PFSK-1 (cell line): Measurements from ENCODE around the gene DCXR. TPM values are rescaled to one million over a fixed set of nuclear protein-coding genes. Genes with fewer than 3 reads are reported as not detected.

Experiments
- FOXP2 ChIP-seq: optimal IDR thresholded peaks from 2 replicates; pipeline ENCODE3; 2011; ENCODE audit warnings: borderline replicate concordance, control low read depth, inconsistent platforms; ENCODE audit not compliant: insufficient read depth; ENCODE audit errors: extremely low read length, extremely low read depth
- POLR2AphosphoS5 ChIP-seq: IDR thresholded peaks from 2 replicates; pipeline ENCODE4 v1.6.1; 2012; ENCODE audit warnings: low read depth, mild to moderate bottlenecking, control low read depth, low read length, moderate library complexity
- REST ChIP-seq, 2 experiments: IDR thresholded peaks; 2 replicates each; pipeline versions ENCODE4 v1.6.1 to v1.8.0; 2011 to 2012; ENCODE audit warnings: low read depth in 2 of 2, low read length in 2 of 2, control low read depth in 1 of 2, inconsistent platforms in 1 of 2, mild to moderate bottlenecking in 1 of 2, moderate library complexity in 1 of 2; ENCODE audit not compliant: insufficient read depth in 1 of 2
- SIN3A ChIP-seq: IDR thresholded peaks from 2 replicates; pipeline ENCODE4 v1.6.1; 2012; ENCODE audit warnings: mild to moderate bottlenecking, low read length, moderate library complexity, borderline replicate concordance; ENCODE audit not compliant: insufficient read depth
- TAF1 ChIP-seq: IDR thresholded peaks from 2 replicates; pipeline ENCODE4 v1.6.1; 2012; ENCODE audit warnings: low read length, control low read depth, borderline replicate concordance; ENCODE audit not compliant: insufficient read depth
- polyA plus RNA-seq: library from polyadenylated mRNA; unstranded; fragments of >200 nt; gene quantifications from one replicate; pipeline ENCODE4 v1.2.1, GENCODE V29; 2012; ENCODE audit warnings: low read depth, missing spikeins; ENCODE audit not compliant: insufficient read length

The DCXR gene
- 340 TPM for polyA plus RNA-seq

DNA sequence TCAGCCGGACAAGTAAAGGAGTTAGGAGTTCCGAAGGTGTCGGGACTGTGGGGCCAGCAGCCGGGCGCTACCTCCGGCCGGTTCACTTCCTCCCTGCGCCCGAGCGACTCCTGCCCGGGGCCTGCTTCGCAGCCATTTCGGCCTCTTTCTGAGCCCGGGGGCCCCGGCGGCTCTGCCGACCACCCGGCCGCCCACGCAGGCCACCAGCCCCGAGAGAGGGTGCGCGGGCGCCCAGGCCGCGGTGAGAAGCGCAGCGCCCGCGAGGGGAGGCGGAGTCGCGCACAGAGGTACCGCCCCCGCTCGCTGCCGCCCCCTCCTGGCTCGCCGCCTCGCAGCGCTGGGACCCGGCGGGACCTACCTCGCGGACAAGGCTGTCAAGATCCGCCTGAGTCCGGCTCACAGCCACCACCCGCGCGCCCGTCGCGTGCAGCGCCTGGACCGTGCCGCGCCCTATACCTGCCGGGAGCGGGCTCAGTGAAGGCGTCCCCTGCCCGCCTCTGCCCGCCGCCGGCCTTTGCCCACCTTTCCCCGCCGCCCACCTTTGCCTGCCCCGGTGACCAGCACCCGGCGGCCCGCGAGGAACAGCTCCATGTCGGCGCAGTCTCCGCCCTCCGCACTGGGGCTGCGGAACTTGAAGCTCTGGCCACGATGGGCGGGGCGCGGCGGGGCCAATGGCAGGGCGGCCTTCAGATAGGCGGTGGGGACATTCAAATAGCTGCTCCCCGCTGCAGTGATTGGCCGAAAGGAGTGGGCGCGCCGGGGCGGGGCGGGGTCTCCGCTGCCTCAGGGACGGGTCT lies at the start of gene DCXR:
Gene DCXR, minus strand, starts transcription at position 606 of the 797 bp plus-strand sequence. Its CDS starts 15 bp downstream, at position 591.
- TF ChIP-seq SIN3A = peak; percentile 92; the same call in 1 of the 2 replicates
- peak; percentile 99 for TF ChIP-seq POLR2AphosphoS5
- TF ChIP-seq REST (IDR thresholded peaks at IDR 0.05; ENCODE audit: insufficient read depth in 1 of 2, low read depth in 2 of 2, low read length in 2 of 2) = 0 out of 4 replicates have a peak, but pooled peaks of 1 of the 2 experiments have one; percentile 36
- peak; percentile 54 for TF ChIP-seq FOXP2
- TF ChIP-seq TAF1 = peak; percentile 70; the same call in 1 of the 2 replicates

- no peak for TF ChIP-seq SIN3A
Measured at GRCh38 chr17:82085931-82086764, 48.7 kb upstream of the DCXR start.

DNA sequence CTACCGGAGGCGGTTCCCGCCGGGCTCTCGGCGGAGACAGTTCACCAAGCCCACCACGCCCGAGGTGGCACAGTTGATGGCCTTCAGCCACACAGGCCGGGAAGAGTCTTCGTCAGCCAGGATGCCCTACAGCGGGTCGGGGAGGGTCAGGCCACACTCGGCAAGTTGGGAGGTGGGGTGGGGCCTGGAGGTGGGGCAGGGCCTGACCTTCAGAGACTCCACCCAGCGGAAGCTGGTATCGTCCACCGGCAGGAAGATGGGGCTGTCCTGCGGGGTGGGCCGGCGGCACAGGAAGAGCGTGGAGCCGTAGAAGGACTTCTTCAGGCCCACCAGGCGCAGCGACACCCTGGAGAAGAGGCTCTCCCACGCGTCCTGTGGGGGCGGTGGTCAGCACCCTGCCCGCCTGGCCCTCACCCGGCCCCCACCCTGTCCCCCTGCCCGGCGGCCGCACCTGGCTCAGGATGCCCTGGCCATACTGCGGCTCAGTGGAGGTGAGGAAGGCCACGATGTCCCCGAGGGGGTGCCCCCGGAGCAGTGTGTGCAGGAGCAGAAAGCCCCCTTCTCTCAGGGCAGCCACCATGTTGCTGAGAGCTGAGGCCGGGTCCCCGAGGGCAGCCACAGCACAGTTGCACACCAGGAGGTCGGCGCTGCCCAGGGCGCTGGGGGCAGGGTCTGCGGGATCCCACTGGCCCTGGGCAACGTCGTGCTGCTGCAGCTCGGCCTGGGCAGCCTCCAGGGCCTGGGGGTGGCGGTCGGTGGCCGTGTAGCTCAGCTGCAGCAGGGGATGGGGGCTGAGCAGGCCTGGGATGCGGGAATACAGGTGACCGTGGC lies 47.7 kb upstream of the DCXR start:
- peak; percentile 14; the same call in 1 of the 2 replicates for TF ChIP-seq POLR2AphosphoS5
- TF ChIP-seq SIN3A = no peak

GRCh38 chr17:82084373-82085030 lies 47.0 kb upstream of the DCXR start:
- TF ChIP-seq REST (IDR thresholded peaks at IDR 0.05; ENCODE audit: insufficient read depth in 1 of 2, low read depth in 2 of 2, low read length in 2 of 2) (no peak), FOXP2 (no peak), SIN3A (no peak), POLR2AphosphoS5 (no peak), TAF1 (no peak)

GRCh38 chr17:82083533-82084359 lies 46.2 kb upstream of the DCXR start:
- TF ChIP-seq TAF1 = no peak
- TF ChIP-seq SIN3A = no peak
- TF ChIP-seq REST (IDR thresholded peaks at IDR 0.05; ENCODE audit: insufficient read depth in 1 of 2, low read depth in 2 of 2, low read length in 2 of 2) = no peak
- TF ChIP-seq FOXP2 = no peak
- no peak for TF ChIP-seq POLR2AphosphoS5
